ENCODE measurements around the gene ANAPC2. TPM values are rescaled to one million over a fixed set of nuclear protein-coding genes. Genes with fewer than 3 reads are reported as not detected.

The ANAPC2 gene
- total and polyA plus RNA-seq, 12 donors, result 23.7 to 69.6 (median 27.7) TPM

DNA sequence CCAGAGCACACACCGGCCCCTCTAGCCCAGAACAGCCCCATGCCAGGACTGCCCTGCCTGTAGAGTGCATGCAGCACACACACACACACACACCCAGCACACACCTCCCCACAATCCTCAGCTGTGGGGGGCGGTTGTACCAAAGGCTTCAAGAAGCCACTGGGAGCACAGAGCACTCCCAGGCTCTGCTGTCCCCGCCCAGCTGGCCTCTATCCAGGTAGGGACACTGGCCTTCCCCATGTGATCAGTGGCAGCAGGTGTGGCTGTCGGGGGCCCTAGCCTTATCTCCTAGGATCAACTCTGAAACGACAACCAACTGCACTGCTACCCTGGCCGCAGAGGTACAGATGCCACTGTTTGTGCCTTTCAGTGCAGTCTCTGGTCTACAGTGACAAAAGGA, 2.0 kb downstream of the ANAPC2 start:
- Histone ChIP-seq H3K36me3 (peaks cover 0 to 73% (median 43%) of the 10 kb centered on the region in 9 donors), H3K27me3 (no peaks in the 10 kb centered on the region), H3K9me3 (no peaks in the 10 kb centered on the region), H3K4me1 (peaks cover 28 to 54% (median 44%) of the 10 kb centered on the region in 9 donors), H3K4me3 (peak overlapping the region in 2 of 10 donors; percentile 98), H3K27ac (no peak overlapping the region)
- ATAC-seq (no peak), DNase-seq (no peak)
- intact Hi-C loops (cut with DNase I), result loop anchor here in 5 of 10 donors (5.0 to 10.0 kb wide), 3 partner anchors 36 to 52 kb away; partner anchors contain the start of genes GRIN1 (in 2 of the 5), RNF208 (in 2 of the 5), CYSRT1 (in 1 of the 5) and RNF224 (in 1 of the 5)
- no peak for TF ChIP-seq CTCF (IDR thresholded peaks at IDR 0.05)
- 72 to 80% methylated on average over 6 of the region's 6 CpGs for WGBS, 2 donors

DNA sequence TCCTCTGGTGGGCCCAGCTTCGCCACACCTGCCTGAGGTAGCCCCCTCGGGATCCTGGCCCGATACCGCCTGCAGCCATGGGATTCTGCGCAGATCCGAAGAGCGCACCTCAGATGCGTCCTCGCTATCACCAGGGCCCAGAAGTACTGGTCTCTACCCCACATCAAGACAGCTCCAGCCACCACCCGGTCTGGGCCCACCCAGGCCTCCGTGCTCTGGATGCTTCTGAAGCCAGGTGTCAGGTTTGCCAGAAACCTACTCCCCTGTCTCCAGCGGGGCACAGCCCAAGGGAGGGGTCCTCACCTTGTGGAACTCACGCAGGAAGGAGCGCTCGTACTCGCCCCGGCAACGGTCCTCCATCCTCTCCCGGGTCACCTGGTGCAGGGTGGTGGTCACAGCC, 2.4 kb downstream of the ANAPC2 start:
- Histone ChIP-seq H3K4me3 (no peak overlapping the region), H3K9me3 (no peaks in the 10 kb centered on the region), H3K27me3 (no peaks in the 10 kb centered on the region), H3K36me3 (peaks cover 0 to 73% (median 44%) of the 10 kb centered on the region in 9 donors), H3K4me1 (peaks cover 27 to 50% (median 42%) of the 10 kb centered on the region in 9 donors), H3K27ac (no peak overlapping the region)
- no peak for TF ChIP-seq CTCF (IDR thresholded peaks at IDR 0.05)
- intact Hi-C loops (cut with DNase I), result loop anchor here in 5 of 10 donors (5.0 to 10.0 kb wide), 3 partner anchors 36 to 51 kb away; partner anchors contain the start of genes GRIN1 (in 2 of the 5), RNF208 (in 2 of the 5), CYSRT1 (in 1 of the 5) and RNF224 (in 1 of the 5)
- no peak for DNase-seq
- 93 to 95% methylated on average over 19 of the region's 19 CpGs for WGBS, 2 donors
- ATAC-seq, result no peak

DNA sequence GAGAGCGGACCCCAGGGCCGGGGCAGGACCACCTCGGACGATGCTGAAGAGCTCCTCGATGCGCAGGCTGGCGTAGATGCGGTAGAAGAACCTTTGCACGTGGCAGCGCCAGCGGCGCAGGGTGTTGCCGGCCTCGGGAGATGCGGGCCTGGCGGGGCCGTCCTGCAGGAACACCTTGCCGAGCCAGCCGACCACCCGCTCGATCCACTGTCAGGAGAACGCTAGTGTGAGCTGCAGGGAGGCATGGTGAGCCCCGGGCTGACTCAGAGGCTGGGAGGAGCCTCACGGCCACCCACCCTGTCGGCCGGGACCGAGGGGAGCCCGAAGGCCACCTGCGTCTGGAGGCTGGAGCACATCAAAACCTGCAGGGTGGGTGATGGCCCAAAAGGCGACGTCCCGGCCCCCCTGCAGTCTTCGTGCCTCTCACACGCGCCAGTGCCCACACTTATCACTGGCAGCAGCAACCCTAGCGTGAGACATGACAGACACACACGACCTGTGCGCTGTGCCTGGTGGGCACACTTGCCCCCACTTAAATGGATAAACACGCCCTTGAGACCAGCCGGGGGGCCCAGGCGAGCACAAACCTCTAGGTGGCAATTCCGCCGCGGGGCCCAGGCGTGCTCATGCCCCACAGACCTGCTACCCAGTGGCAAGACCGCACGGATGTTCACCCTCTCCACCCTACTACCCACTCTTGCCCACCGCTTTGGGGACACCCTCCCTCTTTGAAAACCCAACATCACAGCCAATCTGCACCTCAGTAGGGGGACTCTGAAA, 3.3 kb downstream of the ANAPC2 start:
- H3K36me3 ChIP-seq, result peaks cover 4 to 73% (median 44%) of the 10 kb centered on the region in 9 donors
- DNase-seq (no peak), ATAC-seq (no peak)
- 92 to 94% methylated on average over 48 of the region's 48 CpGs for WGBS, 2 donors
- H3K4me1 ChIP-seq, result peaks cover 22 to 41% (median 34%) of the 10 kb centered on the region in 9 donors
- TF ChIP-seq CTCF (IDR thresholded peaks at IDR 0.05), result no peak
- intact Hi-C loops (cut with DNase I), result loop anchor here in 5 of 10 donors (5.0 to 10.0 kb wide), 3 partner anchors 37 to 50 kb away; partner anchors contain the start of genes GRIN1 (in 2 of the 5), RNF208 (in 2 of the 5), CYSRT1 (in 1 of the 5) and RNF224 (in 1 of the 5)
- no peaks in the 10 kb centered on the region for H3K27me3 ChIP-seq
- no peak overlapping the region for H3K4me3 ChIP-seq
- H3K27ac ChIP-seq, result no peak overlapping the region
- H3K9me3 ChIP-seq, result no peaks in the 10 kb centered on the region

GRCh38 chr9:137183980-137184595, 4.3 kb downstream of the ANAPC2 start:
- no peak for DNase-seq
- intact Hi-C loops (cut with DNase I), result loop anchor here in 2 of 10 donors (10.0 kb wide), 1 partner anchor 49 kb away; the partner anchor contains the start of gene GRIN1 (in 2 of the 2)
- no peaks in the 10 kb centered on the region for H3K9me3 ChIP-seq
- ATAC-seq, result no peak
- peaks cover 15 to 31% (median 24%) of the 10 kb centered on the region in 9 donors for H3K4me1 ChIP-seq
- H3K4me3 ChIP-seq, result no peak overlapping the region
- TF ChIP-seq CTCF (IDR thresholded peaks at IDR 0.05), result no peak
- 90 to 92% methylated on average over 27 of the region's 27 CpGs for WGBS, 2 donors
- H3K27me3 ChIP-seq, result no peaks in the 10 kb centered on the region
- H3K27ac ChIP-seq, result no peak overlapping the region
- peaks cover 4 to 78% (median 49%) of the 10 kb centered on the region in 9 donors for H3K36me3 ChIP-seq

Data from heart right ventricle (tissue), 16 donors.